AG10803 (cell line): ENCODE data around the gene SPDEF.

Source experiments
- DNase-seq: peaks from one replicate; pipeline ENCODE4 v3.0.0; 2010; ENCODE audit warnings: low read depth
- H3K4me3 ChIP-seq: 2 replicates; pipeline ENCODE4 v1.5.1; 2011; ENCODE audit warnings: mild to moderate bottlenecking, low read length, control low read depth
- TF ChIP-seq, protein P1 (sequence below): conservative IDR thresholded peaks from 2 replicates; pipeline ENCODE4 v1.5.1; 2011; ENCODE audit warnings: mild to moderate bottlenecking, low read length, control low read depth, inconsistent platforms

The SPDEF gene

GRCh38 chr6:34583861-34584604, 27.9 kb upstream of the SPDEF start:
- TF ChIP-seq, protein P1, sequence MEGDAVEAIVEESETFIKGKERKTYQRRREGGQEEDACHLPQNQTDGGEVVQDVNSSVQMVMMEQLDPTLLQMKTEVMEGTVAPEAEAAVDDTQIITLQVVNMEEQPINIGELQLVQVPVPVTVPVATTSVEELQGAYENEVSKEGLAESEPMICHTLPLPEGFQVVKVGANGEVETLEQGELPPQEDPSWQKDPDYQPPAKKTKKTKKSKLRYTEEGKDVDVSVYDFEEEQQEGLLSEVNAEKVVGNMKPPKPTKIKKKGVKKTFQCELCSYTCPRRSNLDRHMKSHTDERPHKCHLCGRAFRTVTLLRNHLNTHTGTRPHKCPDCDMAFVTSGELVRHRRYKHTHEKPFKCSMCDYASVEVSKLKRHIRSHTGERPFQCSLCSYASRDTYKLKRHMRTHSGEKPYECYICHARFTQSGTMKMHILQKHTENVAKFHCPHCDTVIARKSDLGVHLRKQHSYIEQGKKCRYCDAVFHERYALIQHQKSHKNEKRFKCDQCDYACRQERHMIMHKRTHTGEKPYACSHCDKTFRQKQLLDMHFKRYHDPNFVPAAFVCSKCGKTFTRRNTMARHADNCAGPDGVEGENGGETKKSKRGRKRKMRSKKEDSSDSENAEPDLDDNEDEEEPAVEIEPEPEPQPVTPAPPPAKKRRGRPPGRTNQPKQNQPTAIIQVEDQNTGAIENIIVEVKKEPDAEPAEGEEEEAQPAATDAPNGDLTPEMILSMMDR: no peak
- H3K4me3 ChIP-seq: no peak overlapping the region
- DNase-seq: no peak

DNA sequence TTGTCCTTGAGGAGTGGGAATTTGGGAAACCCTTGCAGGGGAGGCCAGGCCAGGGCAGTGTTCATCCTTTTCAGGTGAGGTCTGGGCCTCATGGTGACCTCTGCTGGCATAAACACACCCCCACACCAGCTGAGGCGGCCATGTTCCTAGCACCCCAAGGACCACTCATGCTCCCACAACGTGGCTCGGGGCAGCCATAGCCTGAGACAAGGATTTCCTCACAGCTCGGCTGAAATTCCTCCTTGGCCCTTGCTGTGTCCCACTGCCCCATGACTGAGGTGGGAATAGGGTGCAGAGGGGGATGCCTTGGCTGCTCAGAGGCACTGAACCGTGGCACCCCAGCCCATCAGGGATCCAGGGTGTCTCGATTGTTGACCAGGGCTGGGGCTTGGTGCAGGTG, 27.3 kb upstream of the SPDEF start:
- TF ChIP-seq, protein P1: peak; percentile 24
- DNase-seq: no peak
- no peak overlapping the region for H3K4me3 ChIP-seq

GRCh38 chr6:34581561-34581920, 25.4 kb upstream of the SPDEF start:
- H3K4me3 ChIP-seq: no peak overlapping the region
- TF ChIP-seq, protein P1: no peak
- DNase-seq: no peak

GRCh38 chr6:34580707-34581560, 24.8 kb upstream of the SPDEF start:
- no peak for DNase-seq
- no peak overlapping the region for H3K4me3 ChIP-seq
- TF ChIP-seq, protein P1: no peak

DNA sequence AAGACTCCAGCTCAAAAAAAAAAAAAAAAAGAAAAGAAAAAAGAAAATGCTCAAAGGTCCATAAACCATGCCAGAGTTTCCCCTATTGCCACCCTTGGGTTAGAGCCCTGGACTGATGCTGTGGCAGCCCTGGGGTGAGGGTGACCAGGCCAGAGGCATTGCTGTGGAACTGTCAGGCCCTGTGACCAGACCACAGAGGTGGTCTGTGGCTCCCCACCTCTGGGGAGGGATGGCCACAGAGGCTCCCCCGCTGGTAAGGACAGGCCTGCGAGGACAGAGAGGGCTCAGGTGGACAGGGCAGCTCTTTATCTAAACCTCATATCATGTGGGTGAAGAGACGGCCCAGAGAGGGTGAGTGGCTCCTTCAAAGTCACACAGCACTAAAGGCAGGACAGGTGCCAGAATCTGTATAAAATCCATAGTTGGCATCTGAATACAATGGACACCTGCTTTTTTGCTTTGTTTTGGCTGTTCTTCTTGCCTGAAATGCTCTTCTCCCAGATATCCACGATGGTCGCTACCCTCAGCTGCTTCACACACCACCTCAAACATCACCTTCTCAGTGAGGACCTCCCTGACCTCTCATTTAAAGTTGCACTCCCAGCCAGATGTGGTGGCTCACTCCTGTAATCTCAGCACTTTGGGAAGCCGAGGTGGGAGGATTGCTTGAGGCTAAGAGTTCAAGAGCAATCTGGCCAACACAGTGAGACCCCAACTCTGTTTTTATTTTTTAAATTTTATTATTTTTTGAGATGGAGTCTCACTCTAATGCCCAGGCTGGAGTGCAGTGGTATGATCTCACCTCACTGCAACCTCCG, 22.5 kb upstream of the SPDEF start:
- DNase-seq: no peak
- no peak overlapping the region for H3K4me3 ChIP-seq
- TF ChIP-seq, protein P1: no peak

DNA sequence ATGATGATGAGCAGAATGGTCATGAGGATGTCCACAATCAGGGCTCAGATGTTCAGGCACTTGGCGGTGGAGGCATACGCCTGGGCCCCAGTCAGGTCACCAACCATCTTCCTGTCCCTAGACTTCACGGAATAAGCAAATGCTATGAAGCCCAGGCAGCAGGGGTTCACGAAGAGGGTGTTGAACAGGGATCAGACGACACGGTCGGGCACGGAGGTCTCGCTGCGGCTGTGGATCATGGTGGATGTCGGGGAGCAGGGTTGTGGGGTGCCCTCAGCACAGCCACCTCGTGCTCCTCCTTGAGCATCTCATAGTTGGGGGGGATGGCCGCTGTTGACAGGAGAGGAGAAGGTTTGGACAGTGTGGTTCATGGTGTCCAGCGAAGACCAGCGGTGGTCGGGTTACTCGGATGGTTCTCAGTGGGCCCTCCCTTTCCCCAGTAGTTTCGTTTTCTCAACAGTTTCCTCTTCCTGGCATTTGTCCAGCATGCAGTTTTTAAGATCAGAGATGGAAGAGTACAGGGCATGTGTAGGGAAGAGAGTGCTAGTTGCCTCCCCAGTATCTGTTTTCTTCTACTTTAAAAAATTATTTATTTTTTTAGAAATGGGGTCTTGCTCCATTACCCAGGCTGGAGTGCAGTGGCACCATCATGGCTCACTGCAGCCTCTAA, 20.3 kb upstream of the SPDEF start:
- DNase-seq: no peak
- TF ChIP-seq, protein P1: no peak

More for the DNA sequence above, 20.3 kb upstream of the SPDEF start:
- H3K4me3 ChIP-seq: no peak overlapping the region
